A549 (cell line): ENCODE results near the gene CEP89. TPM values are rescaled to one million over a fixed set of nuclear protein-coding genes. Genes with fewer than 3 reads are reported as not detected.

Experiments
- ATAC-seq, 2 experiments: fragments of 200-7000 bp in 1 of 2; fragments of >200 bp in 1 of 2; cut with Nextera tagmentation in 1 of 2; cut with Tn5 transposase in 1 of 2; 3 replicates each; pipeline versions ENCODE4 v1.8.0 to v1.9.1; 2018 to 2020; ENCODE audit warnings: mild to moderate bottlenecking in 1 of 2, moderate library complexity in 1 of 2
- CTCF ChIA-PET: fragments of 300-600 bp; sonication (Branson Sonifier 250); formaldehyde crosslinking; extraction: SDS; loops from one replicate; lab custom pipeline; 2021; ENCODE audit warnings: antibody characterized with exemption, inconsistent platforms; lab: Yijun Ruan, JAX
- POLR2A ChIA-PET: fragments of 350-600 bp; formaldehyde crosslinking; extraction: SDS; loops from one replicate; lab custom pipeline; 2021; ENCODE audit warnings: antibody characterized with exemption, inconsistent platforms; lab: Yijun Ruan, JAX
- DNase-seq, 2 experiments: peaks; one replicate each; pipeline versions ENCODE4 v3.0.0 to v3.0.0-alpha.2; 2011 to 2016; ENCODE audit warnings: low read depth in 1 of 2, low spot score in 1 of 2
- FAIRE-seq: peaks from 2 replicates; lab custom pipeline; 2011; peaks lifted over from hg19 to GRCh38; lab: Jason Lieb, UNC
- H3K27ac ChIP-seq, 2 experiments: fragments of >200 bp; sonication (Bioruptor Twin); formaldehyde crosslinking; 3 replicates each; pipeline ENCODE4 v1.5.1; 2016 to 2017
- H3K4me1 ChIP-seq: fragments of >200 bp; sonication (Bioruptor Twin); formaldehyde crosslinking; 3 replicates; pipeline ENCODE4 v1.6.1; 2016
- H3K4me2 ChIP-seq: fragments of >200 bp; sonication (Bioruptor Twin); formaldehyde crosslinking; 3 replicates; pipeline ENCODE4 v1.6.1; 2016
- H3K4me3 ChIP-seq: fragments of >200 bp; sonication (Bioruptor Twin); formaldehyde crosslinking; 3 replicates; pipeline ENCODE4 v1.5.1; 2016
- H3K9me3 ChIP-seq: fragments of >200 bp; sonication (Bioruptor Twin); formaldehyde crosslinking; 3 replicates; pipeline ENCODE4 v1.6.1; 2016
- BHLHE40 ChIP-seq: IDR thresholded peaks from 2 replicates; pipeline ENCODE4 v1.6.1; 2012; ENCODE audit warnings: low read depth, low read length, inconsistent platforms
- CBX8 ChIP-seq: fragments of 200-600 bp; sonication (generic); IDR thresholded peaks from 2 replicates; pipeline ENCODE4 v1.6.1; 2016
- CHD2 ChIP-seq: fragments of 150-350 bp; IDR thresholded peaks from 2 replicates; pipeline ENCODE4 v1.6.1; 2014; ENCODE audit warnings: low read length; ENCODE audit not compliant: partially characterized antibody
- CTCF ChIP-seq: fragments of >200 bp; sonication (Bioruptor Twin); formaldehyde crosslinking; IDR thresholded peaks from 3 replicates; pipeline ENCODE4 v1.5.1; 2016
- EHF ChIP-seq: fragments of 250-450 bp; sonication (Bioruptor Pico); IDR thresholded peaks from 2 replicates; pipeline ENCODE4 v1.5.0; 2020; ENCODE audit warnings: mild to moderate bottlenecking
- ELK1 ChIP-seq: fragments of 150-350 bp; IDR thresholded peaks from 2 replicates; pipeline ENCODE4 v1.6.1; 2014; ENCODE audit warnings: low read depth, mild to moderate bottlenecking, low read length
- FOXS1 ChIP-seq: fragments of 250-450 bp; sonication (Bioruptor Pico); IDR thresholded peaks from 2 replicates; pipeline ENCODE4 v1.5.0; 2020; ENCODE audit warnings: mild to moderate bottlenecking, moderate library complexity
- HOXB13 ChIP-seq: fragments of 250-450 bp; sonication (Bioruptor Pico); IDR thresholded peaks from 2 replicates; pipeline ENCODE4 v1.5.0; 2020; ENCODE audit warnings: low read depth, mild to moderate bottlenecking, moderate library complexity
- HOXB5 ChIP-seq: fragments of 250-450 bp; sonication (Bioruptor Pico); IDR thresholded peaks from 2 replicates; pipeline ENCODE4 v1.5.0; 2020; ENCODE audit warnings: mild to moderate bottlenecking, moderate library complexity
- MYC ChIP-seq: IDR thresholded peaks from 2 replicates; pipeline ENCODE4 v1.6.1; 2012; ENCODE audit warnings: mild to moderate bottlenecking, inconsistent platforms, low read length, improper control_type of control experiment, borderline replicate concordance
- NFE2L2 ChIP-seq: fragments of 150-350 bp; conservative IDR thresholded peaks from 2 replicates; pipeline ENCODE4 v1.6.1; 2014; ENCODE audit warnings: low read length
- POLR2A ChIP-seq: IDR thresholded peaks from 2 replicates; pipeline ENCODE4 v1.6.1; 2012; ENCODE audit warnings: mild to moderate bottlenecking, low read length
- POLR2AphosphoS2 ChIP-seq: conservative IDR thresholded peaks from 2 replicates; pipeline ENCODE4 v1.6.1; 2012; ENCODE audit warnings: low read length, improper control_type of control experiment, inconsistent platforms
- RARB ChIP-seq: fragments of 250-450 bp; sonication (Bioruptor Pico); IDR thresholded peaks from 2 replicates; pipeline ENCODE4 v1.8.0; 2021; ENCODE audit warnings: mild to moderate bottlenecking, moderate library complexity
- RCOR1 ChIP-seq: fragments of 150-350 bp; IDR thresholded peaks from 2 replicates; pipeline ENCODE4 v1.6.1; 2014; ENCODE audit warnings: antibody characterized with exemption, low read length, low read depth
- REST ChIP-seq: fragments of 200-600 bp; sonication (generic); IDR thresholded peaks from 2 replicates; pipeline ENCODE4 v1.6.1; 2016; ENCODE audit warnings: antibody characterized with exemption, mild to moderate bottlenecking, moderate library complexity
- SREBF2 ChIP-seq: fragments of 450-650 bp; IDR thresholded peaks from 2 replicates; pipeline ENCODE4 v1.6.1; 2014; ENCODE audit warnings: mild to moderate bottlenecking, moderate library complexity
- TFCP2L1 ChIP-seq: fragments of 250-450 bp; sonication (Bioruptor Pico); IDR thresholded peaks from 2 replicates; pipeline ENCODE4 v1.5.0; 2021; ENCODE audit warnings: mild to moderate bottlenecking
- TP53 ChIP-seq: fragments of 250-450 bp; sonication (Bioruptor Pico); IDR thresholded peaks from 2 replicates; pipeline ENCODE4 v1.5.0; 2021; ENCODE audit warnings: mild to moderate bottlenecking, moderate library complexity
- USF2 ChIP-seq: fragments of 450-650 bp; IDR thresholded peaks from 2 replicates; pipeline ENCODE4 v1.6.1; 2014; ENCODE audit warnings: antibody characterized with exemption
- WGBS: methylation state at CpG from one replicate; pipeline ENCODE4 v1.1.6; 2017; ENCODE audit errors: missing lambda C conversion rate; 5-methylcytosine and 5-hydroxymethylcytosine counted together
- polyA plus RNA-seq, 4 experiments: library from polyadenylated mRNA; depleted of rRNA in 3 of 4; stranded (reverse); fragments of >200 nt; fragmentation: RNase III in 1 of 4; extraction: RNeasy Plus Mini Kit Qiagen cat#74134 plus additional on column Dnase treatment in 1 of 4; gene quantifications; 2 replicates in 3 of 4; 3 replicates in 1 of 4; pipeline ENCODE4 v1.2.3, GENCODE V29; 2011 to 2017
- TF ChIP-seq, protein P1 (sequence below): IDR thresholded peaks from 2 replicates; pipeline ENCODE4 v1.6.1; 2012
- TF ChIP-seq, protein P2 (sequence below): fragments of >200 bp; sonication (Bioruptor Twin); formaldehyde crosslinking; IDR thresholded peaks from 2 replicates; pipeline ENCODE4 v1.6.1; 2016

CEP89 gene
- polyA plus RNA-seq, 2 of the 4 experiments (the other 2 are of a cell fraction), result 31.5 to 41.3 TPM

GRCh38 chr19:32874605-32875004, 97.2 kb downstream of the CEP89 start:
- DNase-seq (no peak), ATAC-seq (no peak), FAIRE-seq (no peak)
- CTCF ChIA-PET, result interaction anchor here (0.9 kb wide), 1 partner anchor 9 kb away, joined by 3 read pairs; no protein-coding TSS in a partner anchor
- H3K4me1 ChIP-seq, result peaks cover 11% of the 10 kb centered on the region; the same call in 1 of the 3 replicates
- no peak overlapping the region for H3K27ac ChIP-seq
- WGBS, result 71% methylated on average over 9 of the region's 9 CpGs
- POLR2A ChIA-PET, result no interaction called here
- TF ChIP-seq HOXB13 (CRISPR knock-in tag) (no peak), SREBF2 (no peak), FOXS1 (no peak), TP53 (CRISPR knock-in tag) (no peak), MYC (no peak)
- no peaks in the 10 kb centered on the region for H3K9me3 ChIP-seq
- no peak overlapping the region for H3K4me3 ChIP-seq
- no peak overlapping the region for H3K4me2 ChIP-seq

- TF ChIP-seq ELK1 (no peak), TFCP2L1 (CRISPR knock-in tag) (no peak), RCOR1 (no peak), POLR2AphosphoS2 (no peak), CBX8 (no peak), REST (no peak), CHD2 (no peak), NFE2L2 (no peak)
- TF ChIP-seq, protein P1, sequence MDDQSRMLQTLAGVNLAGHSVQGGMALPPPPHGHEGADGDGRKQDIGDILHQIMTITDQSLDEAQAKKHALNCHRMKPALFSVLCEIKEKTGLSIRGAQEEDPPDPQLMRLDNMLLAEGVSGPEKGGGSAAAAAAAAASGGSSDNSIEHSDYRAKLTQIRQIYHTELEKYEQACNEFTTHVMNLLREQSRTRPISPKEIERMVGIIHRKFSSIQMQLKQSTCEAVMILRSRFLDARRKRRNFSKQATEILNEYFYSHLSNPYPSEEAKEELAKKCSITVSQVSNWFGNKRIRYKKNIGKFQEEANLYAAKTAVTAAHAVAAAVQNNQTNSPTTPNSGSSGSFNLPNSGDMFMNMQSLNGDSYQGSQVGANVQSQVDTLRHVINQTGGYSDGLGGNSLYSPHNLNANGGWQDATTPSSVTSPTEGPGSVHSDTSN, result no peak
- ATAC-seq, result no peak
- Histone ChIP-seq H3K4me1 (peaks cover 11% of the 10 kb centered on the region; the same call in 1 of the 3 replicates), H3K4me2 (no peak overlapping the region), H3K27ac (no peak overlapping the region), H3K9me3 (no peaks in the 10 kb centered on the region), H3K4me3 (no peak overlapping the region)
- no peak for DNase-seq
- ChIA-PET POLR2A (no interaction called here), CTCF (no interaction called here)
- 81% methylated on average over 18 of the region's 18 CpGs for whole genome bisulfite sequencing
- no peak for FAIRE-seq
Measured at GRCh38 chr19:32873247-32873959, 98.4 kb downstream of the CEP89 start.

DNA sequence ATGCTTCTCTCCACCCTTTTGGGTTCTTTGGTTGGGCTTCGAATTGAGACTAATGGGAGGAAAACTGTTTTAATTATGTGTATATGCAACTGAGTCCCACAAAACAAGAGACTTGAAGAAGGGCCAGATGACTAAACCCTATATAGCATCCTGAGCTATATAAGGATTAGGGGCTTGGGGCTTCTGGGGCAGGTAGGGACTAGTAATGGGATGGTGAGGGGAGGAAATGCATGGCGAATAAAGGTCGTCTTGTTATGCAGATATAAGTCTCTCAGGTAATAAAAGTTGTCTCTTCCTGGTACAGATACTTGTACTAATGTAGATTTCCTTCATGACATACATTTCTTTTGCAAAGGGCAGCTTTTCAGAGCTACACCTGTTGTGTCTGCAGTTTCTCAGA, 99.4 kb downstream of the CEP89 start:
- ATAC-seq (no peak), DNase-seq (no peak), FAIRE-seq (no peak)
- ChIA-PET POLR2A (no interaction called here), CTCF (interaction anchor here (0.7 kb wide), 1 partner anchor 13 kb away, joined by 5 read pairs; no protein-coding TSS in a partner anchor)
- Histone ChIP-seq H3K4me1 (peaks cover 10% of the 10 kb centered on the region; the same call in 1 of the 3 replicates), H3K27ac (no peak overlapping the region), H3K4me2 (no peak overlapping the region), H3K4me3 (no peak overlapping the region), H3K9me3 (no peaks in the 10 kb centered on the region)
- 89% methylated on average over 3 of the region's 3 CpGs for WGBS
- TF ChIP-seq, protein P1, result no peak
- TF ChIP-seq ELK1 (no peak), RARB (CRISPR knock-in tag) (no peak), POLR2A (no peak), HOXB5 (no peak), BHLHE40 (no peak), USF2 (no peak), CTCF (no peak), EHF (CRISPR knock-in tag) (no peak)
- TF ChIP-seq, protein P2, sequence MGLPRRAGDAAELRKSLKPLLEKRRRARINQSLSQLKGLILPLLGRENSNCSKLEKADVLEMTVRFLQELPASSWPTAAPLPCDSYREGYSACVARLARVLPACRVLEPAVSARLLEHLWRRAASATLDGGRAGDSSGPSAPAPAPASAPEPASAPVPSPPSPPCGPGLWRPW, result no peak
